ENCODE data around the gene BMP5.
"Not testable (repeated sequence)": the region's sequence is repeated elsewhere in the genome, so short reads cannot be mapped to it uniquely, and the experiment has no call there.

The BMP5 gene

DNA sequence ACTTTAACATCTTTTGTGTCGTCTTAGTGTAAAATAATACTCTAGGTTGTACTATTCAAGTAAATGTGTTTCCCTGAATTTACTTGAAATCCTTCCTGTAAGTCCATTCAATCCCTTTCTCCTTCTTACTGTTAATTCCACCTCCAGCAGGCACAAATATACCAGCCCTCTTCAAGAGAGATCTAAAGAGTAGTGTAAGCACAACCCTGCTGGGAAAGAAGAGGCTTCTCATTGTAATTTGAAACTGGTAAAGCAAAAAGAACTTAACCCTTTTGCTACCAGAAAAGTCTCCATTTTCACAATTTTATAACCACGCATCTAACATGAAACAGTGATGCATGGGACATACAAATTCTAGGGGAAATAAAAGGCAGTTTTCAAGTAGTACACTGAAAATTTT, at the start of gene BMP5:
BMP5 (minus strand) TSS at position 191 of the 400 bp plus-strand sequence. CDS start 725 bp downstream, outside the sequence.
- no peak for DNase-seq (ENCODE audit: low read depth, low spot score)
- no peak within 1 kb of the TSS for H3K27ac ChIP-seq

- no peak for DNase-seq (ENCODE audit: low read depth, low spot score)
- H3K27ac ChIP-seq, result no peak overlapping the region
These were observed 47.0 kb upstream of the BMP5 start for GRCh38 chr6:55922406-55922805.

DNA sequence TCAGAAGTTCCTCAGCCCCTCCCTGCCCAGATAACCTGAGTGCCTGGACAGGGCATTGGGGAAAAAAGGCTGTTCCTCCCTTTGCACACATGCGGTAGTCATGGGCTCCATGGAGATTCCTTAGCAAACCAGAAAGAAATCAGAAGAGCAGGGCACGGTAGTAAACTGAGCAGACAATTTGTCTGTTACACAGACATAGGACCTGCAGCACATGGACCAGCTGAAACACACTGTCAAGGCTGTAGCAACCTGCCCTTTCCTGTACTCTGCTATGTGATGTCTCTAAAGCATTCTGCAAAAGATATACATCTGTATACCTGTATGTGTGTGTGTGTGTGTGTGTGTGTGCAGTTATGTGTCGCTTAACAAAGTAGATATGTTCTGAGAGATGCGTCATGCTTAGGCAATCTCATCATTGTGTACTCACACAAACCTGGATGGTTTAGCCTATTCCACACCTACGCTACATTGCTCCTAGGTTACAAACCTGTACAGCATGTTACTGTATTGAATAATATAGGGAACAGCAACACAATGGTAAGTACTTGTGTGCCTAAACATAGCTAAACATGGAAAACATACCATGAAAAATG, 44.4 kb upstream of the BMP5 start:
- peak; percentile 2 for DNase-seq (ENCODE audit: low read depth, low spot score)
- no peak overlapping the region for H3K27ac ChIP-seq

DNA sequence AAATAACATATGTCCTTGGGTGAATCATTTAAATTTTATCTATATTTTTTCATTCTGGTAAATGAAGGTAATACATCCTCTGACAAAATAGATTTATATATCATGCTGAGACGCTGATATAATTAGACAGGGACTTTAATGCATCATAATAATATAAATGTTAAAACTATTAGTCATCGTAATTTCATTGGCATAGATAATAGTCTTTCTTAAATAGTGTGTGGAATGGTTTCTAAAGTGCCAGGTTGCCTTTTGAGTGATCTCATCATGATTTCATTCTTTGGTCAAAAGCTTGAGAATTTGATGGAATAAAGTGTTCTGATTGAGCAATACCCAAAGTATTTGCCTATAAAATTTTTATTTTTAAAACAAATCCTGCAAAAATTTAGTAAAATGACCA, 43.2 kb upstream of the BMP5 start:
- no peak overlapping the region for H3K27ac ChIP-seq
- DNase-seq (ENCODE audit: low read depth, low spot score), result no peak

DNA sequence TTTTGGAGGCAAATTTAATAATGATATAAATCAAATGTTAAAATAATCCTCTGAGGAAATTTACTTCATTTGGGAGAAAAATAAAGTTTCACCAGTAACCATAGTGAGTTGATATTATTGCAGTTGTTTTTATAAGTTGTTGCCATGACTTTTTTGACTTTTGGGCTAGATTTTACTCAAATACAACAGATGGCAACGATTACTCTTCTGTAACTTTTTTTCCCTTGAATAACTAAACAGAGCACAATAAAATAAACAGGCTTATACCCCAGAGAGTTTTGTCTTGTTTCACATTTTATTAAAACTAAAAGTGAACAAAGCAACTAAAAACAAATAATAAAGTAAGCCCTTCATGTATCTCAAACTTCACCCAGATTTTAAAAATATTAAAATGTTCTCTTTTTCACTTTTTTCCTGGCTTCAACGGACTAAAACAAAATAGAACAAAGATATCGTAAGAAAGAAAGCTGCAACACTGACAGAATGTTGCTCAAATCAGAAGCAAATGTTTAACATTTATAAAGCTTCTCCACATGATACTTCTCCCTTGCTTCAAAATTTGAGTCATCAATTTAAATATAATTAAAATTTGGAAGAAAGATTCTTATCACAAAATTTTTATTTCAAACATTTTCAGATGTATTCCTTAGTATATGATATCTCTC, 42.5 kb upstream of the BMP5 start:
- DNase-seq (ENCODE audit: low read depth, low spot score), result no peak
- no peak overlapping the region for H3K27ac ChIP-seq

DNA sequence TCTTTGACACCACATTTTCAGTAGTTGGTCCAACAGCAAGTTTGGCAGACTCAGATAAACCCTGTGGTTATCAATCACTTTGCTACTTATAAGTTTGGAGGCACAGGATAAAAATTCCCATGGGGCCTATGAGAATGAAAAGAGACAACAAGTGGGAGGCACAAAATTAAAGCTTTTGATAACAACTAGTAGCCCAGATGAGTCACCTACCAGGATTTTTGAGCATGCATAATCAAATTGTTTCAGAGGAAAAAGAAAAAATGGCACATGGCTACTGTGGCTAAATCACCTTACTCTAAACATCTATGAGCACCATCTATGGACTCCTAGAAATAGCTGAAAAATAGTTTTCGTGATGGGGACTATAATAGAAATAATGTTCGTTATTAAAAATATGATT, 40.8 kb upstream of the BMP5 start:
- DNase-seq (ENCODE audit: low read depth, low spot score), result no peak
- H3K27ac ChIP-seq, result no peak overlapping the region

GRCh38 chr6:55913228-55914195, 38.1 kb upstream of the BMP5 start:
- H3K27ac ChIP-seq, result no peak overlapping the region
- DNase-seq (ENCODE audit: low read depth, low spot score), result no peak

GRCh38 chr6:55910466-55910865, 35.1 kb upstream of the BMP5 start:
- DNase-seq (ENCODE audit: low read depth, low spot score), result not testable (repeated sequence)

GRCh38 chr6:55909911-55910310, 34.5 kb upstream of the BMP5 start:
- not testable (repeated sequence) for DNase-seq (ENCODE audit: low read depth, low spot score); H3K27ac ChIP-seq

More at GRCh38 chr6:55910466-55910865, 35.1 kb upstream of the BMP5 start:
- H3K27ac ChIP-seq, result not testable (repeated sequence)

GRCh38 chr6:55902796-55903195, 27.4 kb upstream of the BMP5 start:
- DNase-seq (ENCODE audit: low read depth, low spot score), result no peak
- H3K27ac ChIP-seq, result no peak overlapping the region

- no peak for DNase-seq (ENCODE audit: low read depth, low spot score)
- H3K27ac ChIP-seq, result no peak overlapping the region
These were observed 26.4 kb upstream of the BMP5 start for GRCh38 chr6:55901765-55902270.

GRCh38 chr6:55898342-55898741, 23.0 kb upstream of the BMP5 start:
- H3K27ac ChIP-seq, result no peak overlapping the region
- no peak for DNase-seq (ENCODE audit: low read depth, low spot score)

GRCh38 chr6:55897346-55897745, 22.0 kb upstream of the BMP5 start:
- no peak for DNase-seq (ENCODE audit: low read depth, low spot score)
- H3K27ac ChIP-seq, result no peak overlapping the region

- no peak for DNase-seq (ENCODE audit: low read depth, low spot score)
- H3K27ac ChIP-seq, result no peak overlapping the region
These were observed 20.8 kb upstream of the BMP5 start for GRCh38 chr6:55895972-55896730.

DNA sequence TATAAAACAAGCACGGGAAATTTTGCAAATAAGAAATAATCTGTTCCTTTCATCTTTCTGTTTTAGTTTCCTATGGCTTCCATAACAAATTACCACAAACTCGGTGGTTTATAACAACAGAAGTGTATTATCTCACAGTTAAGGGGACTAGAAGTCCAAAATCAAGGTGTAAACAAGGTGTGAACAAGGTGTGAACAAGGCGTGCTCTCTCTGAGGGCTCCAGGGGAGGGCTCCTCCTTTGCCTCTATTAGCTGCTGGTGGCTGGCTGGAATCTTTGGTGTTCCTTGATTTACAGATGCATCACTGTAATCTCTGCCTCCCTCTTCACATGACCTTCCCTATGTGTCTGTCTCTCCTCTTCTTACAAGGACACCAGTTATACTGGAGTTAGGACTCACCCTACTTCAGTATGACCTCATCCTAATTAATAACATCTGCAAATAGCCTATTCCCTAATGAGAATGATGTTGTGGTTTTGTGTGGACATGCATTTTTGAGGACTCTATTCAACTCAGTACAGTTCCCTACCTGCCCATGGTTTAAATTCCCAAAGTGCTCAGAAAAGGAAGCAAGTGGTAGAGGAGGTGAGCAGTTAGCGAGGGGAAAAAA, 17.5 kb upstream of the BMP5 start:
- no peak overlapping the region for H3K27ac ChIP-seq

DNA sequence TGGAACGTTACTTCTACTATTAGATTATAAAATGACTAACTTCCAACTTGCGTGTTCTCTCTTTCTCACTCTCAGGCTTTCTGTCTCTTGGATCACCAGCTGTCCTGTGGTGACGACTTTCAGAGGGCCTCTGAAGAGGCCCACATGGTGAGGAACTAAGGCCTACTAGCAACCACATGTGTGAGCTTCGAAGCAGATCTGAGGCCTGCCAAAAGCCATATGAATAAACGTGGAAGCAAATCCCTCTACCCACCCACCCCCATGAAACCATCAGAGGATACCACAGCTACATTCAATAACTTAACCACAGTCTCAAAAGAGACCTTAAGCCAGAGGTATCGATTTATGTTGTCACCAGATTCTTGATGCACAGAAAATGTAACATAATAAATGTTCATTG, 13.5 kb upstream of the BMP5 start:
- H3K27ac ChIP-seq, result no peak overlapping the region
- no peak for DNase-seq (ENCODE audit: low read depth, low spot score)

More for the DNA sequence above, 17.5 kb upstream of the BMP5 start:
- no peak for DNase-seq (ENCODE audit: low read depth, low spot score)

DNA sequence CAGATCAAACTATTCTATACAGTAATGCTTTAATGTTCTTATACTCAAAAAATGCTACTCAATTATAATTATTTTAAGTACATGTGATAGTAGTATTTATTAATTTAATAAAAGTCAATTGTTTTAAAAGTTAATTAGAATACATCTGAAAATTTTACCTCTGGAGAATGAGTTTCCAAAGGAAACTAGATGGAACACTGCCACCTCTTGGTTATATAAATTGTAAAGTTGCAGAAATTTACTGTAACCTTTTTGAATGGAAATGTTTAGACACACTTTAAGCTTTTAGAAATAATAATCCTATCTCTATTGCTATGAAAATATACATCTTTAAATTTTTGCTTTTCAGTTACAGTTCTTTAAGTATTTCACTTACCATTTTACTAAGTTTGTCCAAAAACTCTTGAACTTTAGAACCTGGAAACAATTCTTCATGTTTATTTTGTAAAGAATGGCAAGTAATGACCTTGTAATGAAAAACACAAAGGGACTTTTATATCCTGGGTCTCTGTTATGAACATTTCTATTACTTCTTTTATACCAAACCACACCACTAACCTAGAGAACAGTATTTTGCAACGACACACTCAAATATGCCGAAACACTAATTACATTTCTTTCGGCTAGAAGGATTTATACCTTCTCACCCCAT, 10.9 kb upstream of the BMP5 start:
- no peak overlapping the region for H3K27ac ChIP-seq
- no peak for DNase-seq (ENCODE audit: low read depth, low spot score)

- H3K27ac ChIP-seq, result no peak overlapping the region
- peak; percentile 46 for DNase-seq (ENCODE audit: low read depth, low spot score)
These were observed 7.6 kb upstream of the BMP5 start for GRCh38 chr6:55882718-55883569.
